HG03457 (cell line): ENCODE measurements around the gene DAB2IP.
"Not testable (repeated sequence)": the region's sequence is repeated elsewhere in the genome, so short reads cannot be mapped to it uniquely, and the experiment has no call there.

ENCODE experiments used
- ATAC-seq: cut with Tn5 transposase; IDR thresholded peaks from one replicate; pipeline ENCODE4 v1.9.1; 2021; ENCODE audit warnings: moderate number of reproducible peaks; ENCODE audit not compliant: unreplicated experiment

Gene DAB2IP

GRCh38 chr9:121785673-121786542, 134.5 kb downstream of the DAB2IP start:
- no peak for ATAC-seq

- ATAC-seq = no peak
Measured at GRCh38 chr9:121786543-121786948, 135.1 kb downstream of the DAB2IP start.

GRCh38 chr9:121786998-121787422, 135.6 kb downstream of the DAB2IP start:
- ATAC-seq = no peak

- ATAC-seq = no peak
Measured at GRCh38 chr9:121788686-121789366, 137.4 kb downstream of the DAB2IP start.

- no peak for ATAC-seq
Measured at GRCh38 chr9:121790841-121791240, 139.4 kb downstream of the DAB2IP start.

GRCh38 chr9:121792476-121792875, 141.0 kb downstream of the DAB2IP start:
- ATAC-seq = not testable (repeated sequence)

GRCh38 chr9:121794334-121794733, 142.9 kb downstream of the DAB2IP start:
- ATAC-seq = not testable (repeated sequence)

GRCh38 chr9:121797081-121797480, 145.6 kb downstream of the DAB2IP start:
- no peak for ATAC-seq

- ATAC-seq = no peak
Measured at GRCh38 chr9:121798941-121799340, 147.5 kb downstream of the DAB2IP start.

GRCh38 chr9:121800376-121800775, 148.9 kb downstream of the DAB2IP start:
- ATAC-seq = no peak

GRCh38 chr9:121801579-121801978, 150.1 kb downstream of the DAB2IP start:
- ATAC-seq = no peak

- ATAC-seq = no peak
Measured at GRCh38 chr9:121802753-121803152, 151.3 kb downstream of the DAB2IP start.

- no peak for ATAC-seq
Measured at GRCh38 chr9:121807069-121807822, 155.8 kb downstream of the DAB2IP start.

- ATAC-seq = no peak
Measured at GRCh38 chr9:121807823-121808278, 156.4 kb downstream of the DAB2IP start.

- ATAC-seq = no peak
Measured at GRCh38 chr9:121808781-121809180, 157.3 kb downstream of the DAB2IP start.

- no peak for ATAC-seq
Measured at GRCh38 chr9:121809356-121810050, 158.1 kb downstream of the DAB2IP start.

GRCh38 chr9:121810489-121810888, 159.1 kb downstream of the DAB2IP start:
- no peak for ATAC-seq

GRCh38 chr9:121811140-121811539, 159.7 kb downstream of the DAB2IP start:
- ATAC-seq = no peak

- ATAC-seq = no peak
Measured at GRCh38 chr9:121811751-121812150, 160.3 kb downstream of the DAB2IP start.

- no peak for ATAC-seq
Measured at GRCh38 chr9:121812159-121812735, 160.8 kb downstream of the DAB2IP start.
